ENCODE measurements around the gene IGSF21.

DNA sequence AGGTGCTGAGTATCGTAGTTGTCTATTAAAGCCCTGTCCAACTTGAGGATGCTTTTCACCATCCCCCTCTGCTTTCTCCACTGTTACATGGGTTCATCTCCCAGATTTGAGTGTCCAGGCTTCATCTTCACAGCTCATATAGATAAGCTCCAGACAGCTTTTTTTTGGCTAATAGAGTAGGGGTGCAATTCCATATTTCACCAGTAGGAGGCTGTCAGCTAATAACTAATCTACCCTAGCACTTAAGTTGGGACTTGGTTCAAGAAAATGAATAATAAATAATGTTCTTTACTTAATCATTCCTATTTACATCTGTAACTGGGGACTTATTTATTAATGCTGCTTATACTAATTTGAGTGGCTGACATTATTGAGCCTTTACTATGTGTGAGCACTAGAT lies 124.5 kb downstream of the IGSF21 start:
- TF ChIP-seq POLR2AphosphoS5 (IDR thresholded peaks at IDR 0.05; ENCODE audit: borderline replicate concordance, low read depth, low read length) (no peak), EZH2 (IDR thresholded peaks at IDR 0.05) (no peak)

All from SK-N-MC (cell line).